KMS-11 (cell line): ENCODE measurements around the gene VAC14.
A peak's percentile ranks its signal among the peaks of the same experiment; 100 is the strongest.

Source experiments
- H2AFZ ChIP-seq: fragments of 200-600 bp; sonication (generic); 2 replicates; pipeline ENCODE4 v1.6.1; 2016; ENCODE audit warnings: antibody characterized with exemption, mixed run types, low read depth
- H3K27ac ChIP-seq: fragments of 200-600 bp; sonication (generic); 2 replicates; pipeline ENCODE4 v1.6.1; 2016; ENCODE audit warnings: mild to moderate bottlenecking, mixed run types
- H3K27me3 ChIP-seq: fragments of 200-600 bp; sonication (generic); 2 replicates; pipeline ENCODE4 v1.6.1; 2017; ENCODE audit warnings: mild to moderate bottlenecking, low read depth, mixed run types, moderate library complexity; ENCODE audit not compliant: insufficient read depth
- H3K36me3 ChIP-seq: fragments of 200-600 bp; sonication (generic); 2 replicates; pipeline ENCODE4 v1.6.1; 2017; ENCODE audit warnings: mild to moderate bottlenecking, mixed run types; ENCODE audit not compliant: insufficient read depth
- H3K4me1 ChIP-seq: fragments of 200-600 bp; sonication (generic); 2 replicates; pipeline ENCODE4 v1.6.1; 2016; ENCODE audit warnings: mild to moderate bottlenecking, low read depth, mixed run types; ENCODE audit not compliant: poor library complexity, severe bottlenecking
- H3K4me2 ChIP-seq: fragments of 200-600 bp; sonication (generic); 2 replicates; pipeline ENCODE4 v1.7.0; 2016; ENCODE audit warnings: mild to moderate bottlenecking, mixed run types
- H3K4me3 ChIP-seq: fragments of 200-600 bp; sonication (generic); IDR thresholded peaks from 2 replicates; pipeline ENCODE4 v1.6.1; 2017; ENCODE audit warnings: low read depth, low read length, mixed read lengths; ENCODE audit not compliant: insufficient read depth
- H3K79me2 ChIP-seq: fragments of 200-600 bp; sonication (generic); 2 replicates; pipeline ENCODE4 v1.6.1; 2016; ENCODE audit warnings: low read depth, mixed run types; ENCODE audit not compliant: insufficient read depth
- H3K9ac ChIP-seq: fragments of 200-600 bp; sonication (generic); 2 replicates; pipeline ENCODE4 v1.6.1; 2016; ENCODE audit warnings: mild to moderate bottlenecking, mixed run types
- H4K20me1 ChIP-seq: fragments of 200-600 bp; sonication (generic); 2 replicates; pipeline ENCODE4 v1.6.1; 2016; ENCODE audit warnings: mild to moderate bottlenecking, mixed run types; ENCODE audit not compliant: insufficient read depth
- CTCF ChIP-seq: fragments of 200-600 bp; sonication (generic); conservative IDR thresholded peaks from 2 replicates; pipeline ENCODE4 v1.6.1; 2017; ENCODE audit warnings: low read depth, mild to moderate bottlenecking, antibody characterized with exemption, low read length, moderate library complexity, mixed read lengths

VAC14 gene

GRCh38 chr16:70774261-70774660, 26.7 kb downstream of the VAC14 start:
- Histone ChIP-seq H3K36me3 (no peaks in the 10 kb centered on the region), H2AFZ (no peak overlapping the region), H3K4me1 (peaks cover 4% of the 10 kb centered on the region), H3K4me2 (no peak overlapping the region), H3K9ac (no peak overlapping the region), H3K27ac (no peak overlapping the region), H3K27me3 (no peaks in the 10 kb centered on the region), H4K20me1 (no peaks in the 10 kb centered on the region), H3K4me3 (no peak overlapping the region), H3K79me2 (no peaks in the 10 kb centered on the region)
- TF ChIP-seq CTCF = no peak

GRCh38 chr16:70772493-70772892, 28.5 kb downstream of the VAC14 start:
- H3K79me2 ChIP-seq = no peaks in the 10 kb centered on the region
- no peaks in the 10 kb centered on the region for H3K4me1 ChIP-seq
- no peaks in the 10 kb centered on the region for H4K20me1 ChIP-seq
- no peak overlapping the region for H3K9ac ChIP-seq
- H3K27me3 ChIP-seq = no peaks in the 10 kb centered on the region
- no peak for TF ChIP-seq CTCF
- no peak overlapping the region for H3K4me3 ChIP-seq
- H3K4me2 ChIP-seq = no peak overlapping the region
- H3K27ac ChIP-seq = no peak overlapping the region
- H3K36me3 ChIP-seq = no peaks in the 10 kb centered on the region
- no peak overlapping the region for H2AFZ ChIP-seq

DNA sequence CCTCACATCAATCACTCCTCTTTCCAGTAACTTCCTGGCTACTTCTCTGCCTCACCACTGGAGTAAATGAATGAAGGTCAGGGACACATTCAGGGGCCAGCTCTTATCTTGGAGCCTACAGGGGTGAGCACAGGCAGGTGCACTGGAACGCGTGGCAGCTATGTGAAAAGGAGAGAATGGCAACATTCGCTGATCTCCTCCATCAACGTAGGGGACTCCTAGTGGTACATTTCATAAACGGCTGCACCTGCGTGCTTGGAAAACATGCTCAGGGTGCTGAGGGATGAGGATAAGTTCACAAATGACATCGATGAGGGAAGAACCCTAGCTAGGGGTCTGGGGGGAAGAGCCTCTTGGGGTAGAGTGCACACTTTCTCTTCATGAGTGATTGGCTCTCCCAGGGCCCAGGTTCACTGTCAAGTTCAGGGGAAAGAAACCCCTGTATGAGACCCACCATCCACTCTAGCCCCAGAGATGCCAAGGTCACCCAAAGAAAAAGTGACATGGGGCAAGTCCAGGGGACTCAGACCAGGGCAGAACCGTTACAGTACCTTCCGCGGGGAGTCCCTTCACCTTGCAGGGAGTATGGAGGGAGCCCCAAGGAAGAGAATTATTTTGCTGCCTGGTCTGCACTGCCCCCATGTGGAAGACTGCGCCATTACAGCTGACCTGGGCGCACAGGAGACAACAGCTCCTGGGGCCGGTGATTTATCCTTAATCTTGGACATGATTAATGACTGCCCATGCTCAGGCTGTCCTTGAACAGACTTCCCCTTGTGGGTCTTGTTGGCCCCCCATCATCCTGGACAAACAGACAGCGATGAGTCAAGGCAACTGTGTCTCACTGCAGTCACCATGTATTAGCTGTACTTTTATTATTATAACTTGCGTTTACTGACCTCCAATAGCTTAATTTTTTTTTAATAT, 30.1 kb downstream of the VAC14 start:
- no peaks in the 10 kb centered on the region for H3K36me3 ChIP-seq
- H4K20me1 ChIP-seq = no peaks in the 10 kb centered on the region
- TF ChIP-seq CTCF = peak; percentile 90
- no peak overlapping the region for H3K4me2 ChIP-seq
- no peak overlapping the region for H3K27ac ChIP-seq
- no peaks in the 10 kb centered on the region for H3K4me1 ChIP-seq
- no peak overlapping the region for H2AFZ ChIP-seq
- no peak overlapping the region for H3K9ac ChIP-seq
- H3K27me3 ChIP-seq = no peaks in the 10 kb centered on the region
- no peak overlapping the region for H3K4me3 ChIP-seq
- H3K79me2 ChIP-seq = no peaks in the 10 kb centered on the region

DNA sequence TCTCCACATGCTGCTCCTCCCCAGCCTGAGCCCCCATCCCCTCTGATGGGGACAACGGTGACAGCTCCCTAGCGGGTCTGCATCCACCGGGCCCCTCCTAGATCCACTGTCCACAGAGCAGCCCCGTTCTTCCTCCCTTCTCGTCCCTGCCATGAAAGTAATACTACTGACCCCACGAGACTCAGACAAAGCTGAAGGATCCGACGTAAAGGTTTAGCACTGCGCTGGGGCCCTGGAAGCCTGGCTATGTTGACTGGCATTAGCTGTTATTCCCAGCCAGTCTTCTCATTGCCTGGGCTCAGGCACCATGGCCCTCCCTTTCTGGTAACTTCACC, 30.7 kb downstream of the VAC14 start:
- no peak overlapping the region for H3K9ac ChIP-seq
- no peak overlapping the region for H3K4me3 ChIP-seq
- no peaks in the 10 kb centered on the region for H3K79me2 ChIP-seq
- H3K27me3 ChIP-seq = no peaks in the 10 kb centered on the region
- no peak overlapping the region for H3K4me2 ChIP-seq
- no peaks in the 10 kb centered on the region for H4K20me1 ChIP-seq
- no peaks in the 10 kb centered on the region for H3K4me1 ChIP-seq
- no peak overlapping the region for H3K27ac ChIP-seq
- no peak overlapping the region for H2AFZ ChIP-seq
- TF ChIP-seq CTCF = no peak
- no peaks in the 10 kb centered on the region for H3K36me3 ChIP-seq
